HG03060 (cell line): Measurements from ENCODE around the gene LPAR3.

Experiments used
- ATAC-seq: cut with Tn5 transposase; IDR thresholded peaks from one replicate; pipeline ENCODE4 v1.9.1; 2021; ENCODE audit warnings: low read depth, moderate number of reproducible peaks; ENCODE audit not compliant: unreplicated experiment

LPAR3 gene

DNA sequence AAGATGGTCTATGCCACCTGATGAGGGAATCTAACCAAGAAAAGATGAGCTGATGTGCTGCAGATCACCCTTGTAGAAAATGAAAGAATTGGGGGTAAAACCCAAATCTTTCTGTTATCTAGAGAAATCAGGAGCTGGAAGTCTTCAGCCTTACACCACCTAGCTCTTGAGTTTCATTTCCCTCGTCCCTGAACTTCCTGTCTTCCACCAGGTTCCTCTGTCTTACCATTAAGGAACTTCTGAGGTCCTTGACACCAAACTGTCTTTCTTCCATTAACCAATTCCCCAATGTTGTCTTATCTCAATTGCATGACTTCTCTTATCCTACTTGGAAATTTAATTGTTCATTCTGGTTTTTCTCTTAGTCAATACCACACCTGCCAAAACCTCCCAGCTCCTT lies 31.5 kb downstream of the LPAR3 start:
- ATAC-seq, result no peak

- ATAC-seq, result no peak
Observed at GRCh38 chr1:84859866-84860265, 33.1 kb downstream of the LPAR3 start.

DNA sequence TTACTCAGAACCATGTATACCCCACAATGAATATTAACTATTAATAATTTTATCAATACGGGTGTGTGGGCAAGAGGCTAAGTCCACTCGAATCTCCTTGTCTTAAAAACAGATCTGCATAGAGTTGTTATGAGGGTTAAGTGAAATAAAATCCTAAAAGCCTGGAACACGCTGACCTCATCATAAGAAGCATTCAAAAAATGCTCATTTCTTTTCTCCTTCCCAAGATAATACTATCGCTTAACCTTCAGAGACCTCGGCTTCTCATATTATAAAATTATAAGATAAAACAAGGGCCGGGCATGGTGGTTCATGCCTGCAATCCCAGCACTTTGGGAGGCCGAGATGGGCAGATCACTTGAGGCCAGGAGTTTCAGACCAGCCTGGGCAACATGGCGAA lies 35.1 kb downstream of the LPAR3 start:
- no peak for ATAC-seq

- ATAC-seq, result no peak
Observed at GRCh38 chr1:84856726-84857270, 36.2 kb downstream of the LPAR3 start.

- ATAC-seq, result no peak
Observed at GRCh38 chr1:84855691-84856630, 37.0 kb downstream of the LPAR3 start.

- ATAC-seq, result no peak
Observed at GRCh38 chr1:84855168-84855567, 37.8 kb downstream of the LPAR3 start.

- peak; percentile 96 for ATAC-seq
Observed at GRCh38 chr1:84853741-84854721, 39.0 kb downstream of the LPAR3 start.

- no peak for ATAC-seq
Observed at GRCh38 chr1:84851839-84852238, 41.2 kb downstream of the LPAR3 start.

DNA sequence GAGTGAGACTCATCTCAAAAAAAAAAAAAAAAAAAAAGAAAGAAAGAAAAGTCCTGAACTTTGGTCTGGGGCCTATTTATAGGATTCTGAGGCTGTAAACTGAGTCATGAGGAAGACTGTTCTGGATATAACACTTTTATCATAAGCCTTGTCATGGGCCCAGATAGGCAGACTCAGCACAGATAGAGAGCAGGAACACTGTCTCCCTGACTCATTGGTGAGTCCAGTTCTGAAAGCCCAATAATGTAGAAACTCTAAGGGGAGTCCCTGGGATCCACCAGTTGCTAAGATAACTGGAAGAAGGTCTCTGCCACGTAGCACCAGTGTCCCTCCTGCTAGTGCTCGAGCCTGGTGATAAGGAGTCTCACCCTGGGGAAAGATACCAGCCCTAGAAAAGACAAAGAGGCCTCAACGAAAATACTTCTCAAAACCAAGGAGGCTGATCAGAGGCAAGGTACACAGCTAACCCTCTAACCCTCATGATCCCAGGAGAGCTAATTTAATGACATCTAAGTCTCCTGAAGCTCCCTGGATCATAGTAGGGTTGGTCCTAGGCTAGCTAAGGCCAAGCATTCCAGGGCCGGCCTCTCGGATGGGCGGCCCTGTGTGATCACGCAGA lies 43.5 kb downstream of the LPAR3 start:
- ATAC-seq, result no peak

- no peak for ATAC-seq
Observed at GRCh38 chr1:84847253-84848250, 45.5 kb downstream of the LPAR3 start.

DNA sequence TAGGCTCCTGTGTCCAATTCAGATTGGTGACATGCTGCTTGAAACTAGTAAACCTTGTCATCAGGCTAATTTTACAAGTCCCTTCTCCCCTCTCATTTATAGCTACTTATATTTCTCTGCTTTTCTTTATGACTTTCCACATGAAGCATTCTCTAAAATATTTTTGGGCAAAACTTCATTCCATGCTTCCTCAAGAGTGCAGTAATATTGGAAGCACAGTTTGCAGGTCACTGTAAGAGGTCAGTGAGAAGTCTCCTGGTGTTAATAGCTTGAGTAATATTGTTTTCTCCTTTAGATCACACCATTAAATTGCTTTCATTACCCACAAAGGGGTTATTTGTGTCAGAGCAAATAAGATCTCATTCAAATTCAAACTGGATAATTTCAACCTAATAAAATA lies 46.6 kb downstream of the LPAR3 start:
- no peak for ATAC-seq

DNA sequence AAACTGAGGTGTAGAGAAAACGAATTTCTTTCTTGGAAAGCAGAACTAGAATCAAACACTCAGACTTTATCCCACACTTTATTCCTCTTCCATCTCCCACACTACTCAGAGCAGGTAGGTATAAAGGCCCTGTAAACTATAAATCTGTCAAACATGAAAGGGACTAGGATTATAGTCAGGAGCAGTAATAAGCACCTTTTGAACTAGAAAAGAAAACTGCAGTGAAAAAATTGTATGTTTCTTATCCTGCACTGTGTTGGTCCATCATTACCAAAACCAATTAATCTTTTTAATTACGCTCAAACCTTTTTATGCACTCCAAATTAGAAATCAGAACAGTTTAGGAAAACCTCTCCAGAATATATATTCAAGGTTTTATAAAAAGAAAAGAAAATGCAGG lies 47.6 kb downstream of the LPAR3 start:
- ATAC-seq, result no peak

DNA sequence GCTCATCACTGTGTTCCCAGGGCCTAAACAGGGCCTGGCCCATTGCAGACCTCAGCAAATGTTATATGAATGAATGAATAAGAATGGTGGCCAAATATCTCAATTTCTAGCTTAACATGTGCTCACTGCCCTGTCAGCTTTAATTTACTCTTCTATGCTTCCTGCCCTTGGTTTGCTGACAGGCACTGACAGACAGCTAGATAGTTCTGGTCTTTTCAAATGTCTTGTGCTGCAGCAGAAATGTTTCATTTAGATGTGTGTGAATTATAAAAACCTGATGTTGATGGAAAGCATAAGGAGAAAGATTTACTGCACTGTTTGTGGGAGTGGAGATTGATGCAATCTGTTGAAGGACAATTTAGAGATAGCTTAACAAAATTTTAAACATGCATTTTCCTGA lies 48.9 kb downstream of the LPAR3 start:
- no peak for ATAC-seq

GRCh38 chr1:84842748-84843231 lies 50.2 kb downstream of the LPAR3 start:
- ATAC-seq, result no peak

GRCh38 chr1:84841971-84842370 lies 51.0 kb downstream of the LPAR3 start:
- ATAC-seq, result no peak

- no peak for ATAC-seq
Observed at GRCh38 chr1:84840346-84840745, 52.7 kb downstream of the LPAR3 start.

DNA sequence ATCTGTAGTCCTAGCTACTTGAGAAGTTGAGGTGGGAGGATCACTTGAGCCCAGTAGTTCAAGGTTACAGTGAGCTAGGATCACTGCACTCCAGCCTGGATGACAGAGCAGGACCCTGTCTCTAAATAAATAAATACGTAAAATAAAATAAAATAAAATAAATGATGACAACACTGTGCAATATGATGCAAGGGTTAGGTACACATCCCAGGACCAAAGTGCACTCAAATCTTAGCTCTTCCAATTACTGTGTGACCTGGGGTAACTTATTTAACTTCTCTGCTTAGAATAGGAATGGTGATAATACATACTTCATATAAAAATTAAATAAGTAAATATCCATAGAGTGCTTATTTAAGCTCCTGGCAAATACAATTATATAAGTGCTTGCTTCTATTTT lies 53.5 kb downstream of the LPAR3 start:
- no peak for ATAC-seq

- no peak for ATAC-seq
Observed at GRCh38 chr1:84836145-84836544, 56.9 kb downstream of the LPAR3 start.

GRCh38 chr1:84835169-84835568 lies 57.8 kb downstream of the LPAR3 start:
- no peak for ATAC-seq
